Thoracic aorta (tissue), 2 donors: ENCODE data around the gene MED1. TPM values are rescaled to one million over a fixed set of nuclear protein-coding genes. Genes with fewer than 3 reads are reported as not detected.
A peak's percentile ranks its signal among the peaks of the same experiment; 100 is the strongest.
"Not testable (repeated sequence)": the region's sequence is repeated elsewhere in the genome, so short reads cannot be mapped to it uniquely, and the experiment has no call there.

Experiments
- ATAC-seq: fragments of 150-250 bp; one replicate; pipeline ENCODE4 v1.8.0; 2017; ENCODE audit warnings: low read depth; ENCODE audit not compliant: insufficient number of reproducible peaks, low FRiP score
- DNase-seq: peaks from one replicate; pipeline ENCODE4 v3.0.0-alpha.2; 2020; ENCODE audit warnings: low spot score
- H3K27ac ChIP-seq, 2 donors: fragments of 200-600 bp; sonication (generic); 1 replicate in 1 of 2; 2 replicates in 1 of 2; pipeline ENCODE4 v1.5.1; 2016; ENCODE audit warnings: mild to moderate bottlenecking in 2 of 2, moderate library complexity in 2 of 2
- H3K27me3 ChIP-seq: fragments of 200-600 bp; sonication (generic); replicated peaks from 2 replicates; pipeline ENCODE4 v1.6.0; 2016; ENCODE audit warnings: mild to moderate bottlenecking; ENCODE audit not compliant: insufficient read depth
- H3K36me3 ChIP-seq: fragments of 200-600 bp; sonication (generic); one replicate; pipeline ENCODE4 v1.5.1; 2016
- H3K4me1 ChIP-seq, 2 donors: fragments of 200-600 bp; sonication (generic); 1 replicate in 1 of 2; 2 replicates in 1 of 2; pipeline versions ENCODE4 v1.5.1 to v1.6.0; 2016; ENCODE audit warnings: low read depth in 2 of 2, mild to moderate bottlenecking in 1 of 2; ENCODE audit not compliant: control insufficient read depth in 1 of 2
- H3K4me3 ChIP-seq: fragments of 200-600 bp; sonication (generic); 2 replicates; pipeline ENCODE4 v1.5.1; 2016; ENCODE audit warnings: mild to moderate bottlenecking
- H3K9me3 ChIP-seq: fragments of 200-600 bp; sonication (generic); 2 replicates; pipeline ENCODE4 v1.5.1; 2016
- CTCF ChIP-seq: fragments of 200-600 bp; sonication (generic); IDR thresholded peaks from one replicate; pipeline ENCODE4 v1.5.1; 2019; ENCODE audit warnings: antibody characterized with exemption
- total RNA-seq, 2 donors: library from RNA; depleted of rRNA; stranded (reverse); fragments of >200 nt; gene quantifications; one replicate each; pipeline versions ENCODE4 v1.1.0 to v1.2.3, GENCODE V29; 2016

MED1 gene
- total RNA-seq = 10 to 100 TPM; 18.1 to 29.0 TPM

DNA sequence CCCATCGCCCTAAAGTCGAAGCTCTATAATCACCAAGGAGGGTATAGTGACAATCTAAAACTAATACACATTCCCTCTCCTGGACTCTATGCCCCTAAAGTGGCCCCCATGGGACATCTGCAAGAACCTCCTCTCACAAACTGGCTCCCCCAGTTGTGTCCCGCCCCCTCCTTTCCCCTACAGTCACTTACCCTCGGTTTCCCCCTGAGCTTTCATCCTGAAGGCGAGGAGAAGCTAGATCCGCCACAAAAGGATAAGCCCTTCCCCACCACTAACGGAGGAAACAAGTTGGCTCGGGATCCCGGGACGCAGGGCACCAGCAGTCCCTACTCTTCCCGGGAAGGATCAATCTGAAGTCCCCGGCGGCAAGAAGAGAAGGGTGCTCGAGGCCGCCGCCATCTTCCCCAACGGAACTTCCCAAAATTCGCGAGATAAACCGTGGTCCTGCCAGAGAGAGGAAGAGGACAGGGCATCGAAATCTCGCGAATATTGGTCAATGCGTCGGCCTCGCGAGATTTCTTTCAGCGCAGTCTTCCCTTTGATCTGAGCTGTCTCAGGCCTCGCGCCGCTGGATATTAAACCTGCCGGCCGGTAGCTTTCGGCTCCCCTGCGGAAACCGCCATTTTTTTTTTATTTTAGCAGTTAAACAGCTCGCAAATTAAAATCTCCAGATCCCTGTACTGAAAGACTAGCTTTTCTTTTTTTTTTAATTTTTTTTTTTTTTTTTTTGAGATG lies at the start of gene MED1:
TSS of gene MED1 (minus strand) at position 417 of the 735 bp plus-strand sequence. CDS start at position 216, 201 bp downstream.
- DNase-seq (peak; percentile 77), ATAC-seq (peak; percentile 100)
- Histone ChIP-seq H3K4me3 (peak within 1 kb of the TSS; percentile 92), H3K4me1 (peaks cover 7 to 13% of the 10 kb centered on the region in 2 donors), H3K36me3 (peaks cover 13% of the 10 kb centered on the region), H3K27ac (peak within 1 kb of the TSS; percentile 83 to 87), H3K9me3 (no peaks in the 10 kb centered on the region), H3K27me3 (no peaks in the 10 kb centered on the region)
- no peak for TF ChIP-seq CTCF

- H3K4me1 ChIP-seq, H3K4me3 ChIP-seq, H3K27ac ChIP-seq, DNase-seq, H3K27me3 ChIP-seq, H3K9me3 ChIP-seq, ATAC-seq: not testable (repeated sequence)
- H3K36me3 ChIP-seq = peaks cover 59% of the 10 kb centered on the region
Observed at GRCh38 chr17:39496921-39497320, 45.9 kb upstream of the MED1 start.

GRCh38 chr17:39487946-39488345 lies 36.9 kb upstream of the MED1 start:
- H3K36me3 ChIP-seq = peaks cover 26% of the 10 kb centered on the region
- H3K4me1 ChIP-seq = no peaks in the 10 kb centered on the region
- H3K4me3 ChIP-seq = no peak overlapping the region
- no peak overlapping the region for H3K27ac ChIP-seq
- no peak for DNase-seq
- ATAC-seq = no peak
- TF ChIP-seq CTCF = no peak
- no peaks in the 10 kb centered on the region for H3K27me3 ChIP-seq
- H3K9me3 ChIP-seq = no peaks in the 10 kb centered on the region

GRCh38 chr17:39487490-39487889 lies 36.4 kb upstream of the MED1 start:
- H3K27me3 ChIP-seq, H3K9me3 ChIP-seq, H3K27ac ChIP-seq, ATAC-seq, DNase-seq, H3K4me1 ChIP-seq, H3K4me3 ChIP-seq: not testable (repeated sequence)
- peaks cover 22% of the 10 kb centered on the region for H3K36me3 ChIP-seq

- DNase-seq (no peak), ATAC-seq (no peak)
- Histone ChIP-seq H3K27me3 (no peaks in the 10 kb centered on the region), H3K4me1 (no peaks in the 10 kb centered on the region), H3K9me3 (no peaks in the 10 kb centered on the region), H3K4me3 (no peak overlapping the region), H3K36me3 (peaks cover 9% of the 10 kb centered on the region), H3K27ac (peak overlapping the region in 1 of 2 donors; percentile 17)
- TF ChIP-seq CTCF = no peak
Observed at GRCh38 chr17:39486242-39486641, 35.2 kb upstream of the MED1 start.

GRCh38 chr17:39485555-39485954 lies 34.5 kb upstream of the MED1 start:
- Histone ChIP-seq H3K4me3 (no peak overlapping the region), H3K4me1 (no peaks in the 10 kb centered on the region), H3K36me3 (peaks cover 3% of the 10 kb centered on the region), H3K27me3 (no peaks in the 10 kb centered on the region), H3K27ac (peak overlapping the region in 1 of 2 donors; percentile 17), H3K9me3 (no peaks in the 10 kb centered on the region)
- DNase-seq (no peak), ATAC-seq (no peak)
- no peak for TF ChIP-seq CTCF
